Epithelial cell of proximal tubule (primary cell): Measurements from ENCODE around the gene NKTR. TPM values are rescaled to one million over a fixed set of nuclear protein-coding genes. Genes with fewer than 3 reads are reported as not detected.

Experiments used
- DNase-seq: peaks from one replicate; pipeline ENCODE4 v3.0.0-alpha.2; 2011; ENCODE audit warnings: low read depth
- H3K4me3 ChIP-seq: 2 replicates; pipeline ENCODE4 v1.5.1; 2011; ENCODE audit warnings: low read depth, mild to moderate bottlenecking, low read length
- CTCF ChIP-seq: conservative IDR thresholded peaks from 2 replicates; pipeline ENCODE4 v1.5.1; 2012; ENCODE audit warnings: low read depth, mild to moderate bottlenecking, low read length
- total RNA-seq: library from RNA; depleted of rRNA; stranded (reverse); fragments of >200 nt; gene quantifications from 2 replicates; pipeline ENCODE4 v1.2.3, GENCODE V29; 2015

The NKTR gene
- total RNA-seq, 1 donor from 2014 or later = 24.3 TPM

- no peak for DNase-seq
- no peak for TF ChIP-seq CTCF
- no peak overlapping the region for H3K4me3 ChIP-seq
Measured at GRCh38 chr3:42658771-42659390, 58.4 kb downstream of the NKTR start.

GRCh38 chr3:42659451-42660130, 59.1 kb downstream of the NKTR start:
- H3K4me3 ChIP-seq = no peak overlapping the region
- no peak for DNase-seq
- TF ChIP-seq CTCF = no peak

- DNase-seq = no peak
- TF ChIP-seq CTCF = no peak
- no peak overlapping the region for H3K4me3 ChIP-seq
Measured at GRCh38 chr3:42660131-42660715, 59.7 kb downstream of the NKTR start.

GRCh38 chr3:42660898-42661297, 60.4 kb downstream of the NKTR start:
- H3K4me3 ChIP-seq = no peak overlapping the region
- no peak for DNase-seq
- TF ChIP-seq CTCF = peak; percentile 23

GRCh38 chr3:42661593-42662022, 61.1 kb downstream of the NKTR start:
- no peak for DNase-seq
- no peak for TF ChIP-seq CTCF
- no peak overlapping the region for H3K4me3 ChIP-seq

- no peak overlapping the region for H3K4me3 ChIP-seq
- TF ChIP-seq CTCF = no peak
- no peak for DNase-seq
Measured at GRCh38 chr3:42662037-42662812, 61.7 kb downstream of the NKTR start.
